ENCODE data around the gene KRTAP9-9. TPM values are rescaled to one million over a fixed set of nuclear protein-coding genes. Genes with fewer than 3 reads are reported as not detected.

KRTAP9-9 gene
- total and polyA plus RNA-seq, 9 of the 15 experiments (the other 6 are each of a cell fraction or from before 2014, with no cell fraction given): not detected

DNA sequence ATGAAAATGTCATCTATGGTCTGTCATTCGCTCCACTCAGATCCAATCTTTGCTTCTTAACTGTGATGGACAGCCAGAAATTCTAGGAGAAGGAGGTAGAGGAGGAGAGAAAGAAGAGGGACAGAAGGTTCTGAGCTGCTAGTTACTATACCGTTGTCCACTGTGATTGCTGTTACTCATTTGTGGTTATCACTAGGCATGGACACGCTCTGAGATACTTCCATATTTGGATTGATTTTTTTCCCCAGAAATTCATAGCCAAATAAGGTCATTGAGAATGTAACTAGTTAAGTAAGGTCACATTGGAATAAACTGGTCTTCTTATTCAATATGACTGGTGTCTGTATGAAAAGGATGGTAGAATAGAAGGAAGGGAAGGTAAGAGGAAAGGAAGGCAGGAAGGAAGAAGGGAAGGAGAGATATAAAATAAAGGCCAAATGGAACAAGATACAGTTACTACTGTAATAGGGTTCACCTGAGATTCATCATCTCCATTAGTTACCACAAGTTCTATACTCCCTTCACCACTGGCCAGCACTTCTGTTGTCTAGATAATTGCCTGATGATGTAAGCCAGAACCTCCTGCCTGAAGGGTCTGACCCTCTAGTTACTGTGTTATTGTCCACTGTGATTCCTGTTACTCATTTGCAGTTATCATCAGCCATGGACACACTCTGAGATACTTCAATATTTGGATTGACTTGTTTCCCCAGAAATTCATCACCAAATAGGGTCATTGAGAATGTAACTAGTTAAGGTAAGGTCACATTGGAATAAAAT is 23.2 kb downstream of the KRTAP9-9 start (continued):
- TF ChIP-seq, protein P1, sequence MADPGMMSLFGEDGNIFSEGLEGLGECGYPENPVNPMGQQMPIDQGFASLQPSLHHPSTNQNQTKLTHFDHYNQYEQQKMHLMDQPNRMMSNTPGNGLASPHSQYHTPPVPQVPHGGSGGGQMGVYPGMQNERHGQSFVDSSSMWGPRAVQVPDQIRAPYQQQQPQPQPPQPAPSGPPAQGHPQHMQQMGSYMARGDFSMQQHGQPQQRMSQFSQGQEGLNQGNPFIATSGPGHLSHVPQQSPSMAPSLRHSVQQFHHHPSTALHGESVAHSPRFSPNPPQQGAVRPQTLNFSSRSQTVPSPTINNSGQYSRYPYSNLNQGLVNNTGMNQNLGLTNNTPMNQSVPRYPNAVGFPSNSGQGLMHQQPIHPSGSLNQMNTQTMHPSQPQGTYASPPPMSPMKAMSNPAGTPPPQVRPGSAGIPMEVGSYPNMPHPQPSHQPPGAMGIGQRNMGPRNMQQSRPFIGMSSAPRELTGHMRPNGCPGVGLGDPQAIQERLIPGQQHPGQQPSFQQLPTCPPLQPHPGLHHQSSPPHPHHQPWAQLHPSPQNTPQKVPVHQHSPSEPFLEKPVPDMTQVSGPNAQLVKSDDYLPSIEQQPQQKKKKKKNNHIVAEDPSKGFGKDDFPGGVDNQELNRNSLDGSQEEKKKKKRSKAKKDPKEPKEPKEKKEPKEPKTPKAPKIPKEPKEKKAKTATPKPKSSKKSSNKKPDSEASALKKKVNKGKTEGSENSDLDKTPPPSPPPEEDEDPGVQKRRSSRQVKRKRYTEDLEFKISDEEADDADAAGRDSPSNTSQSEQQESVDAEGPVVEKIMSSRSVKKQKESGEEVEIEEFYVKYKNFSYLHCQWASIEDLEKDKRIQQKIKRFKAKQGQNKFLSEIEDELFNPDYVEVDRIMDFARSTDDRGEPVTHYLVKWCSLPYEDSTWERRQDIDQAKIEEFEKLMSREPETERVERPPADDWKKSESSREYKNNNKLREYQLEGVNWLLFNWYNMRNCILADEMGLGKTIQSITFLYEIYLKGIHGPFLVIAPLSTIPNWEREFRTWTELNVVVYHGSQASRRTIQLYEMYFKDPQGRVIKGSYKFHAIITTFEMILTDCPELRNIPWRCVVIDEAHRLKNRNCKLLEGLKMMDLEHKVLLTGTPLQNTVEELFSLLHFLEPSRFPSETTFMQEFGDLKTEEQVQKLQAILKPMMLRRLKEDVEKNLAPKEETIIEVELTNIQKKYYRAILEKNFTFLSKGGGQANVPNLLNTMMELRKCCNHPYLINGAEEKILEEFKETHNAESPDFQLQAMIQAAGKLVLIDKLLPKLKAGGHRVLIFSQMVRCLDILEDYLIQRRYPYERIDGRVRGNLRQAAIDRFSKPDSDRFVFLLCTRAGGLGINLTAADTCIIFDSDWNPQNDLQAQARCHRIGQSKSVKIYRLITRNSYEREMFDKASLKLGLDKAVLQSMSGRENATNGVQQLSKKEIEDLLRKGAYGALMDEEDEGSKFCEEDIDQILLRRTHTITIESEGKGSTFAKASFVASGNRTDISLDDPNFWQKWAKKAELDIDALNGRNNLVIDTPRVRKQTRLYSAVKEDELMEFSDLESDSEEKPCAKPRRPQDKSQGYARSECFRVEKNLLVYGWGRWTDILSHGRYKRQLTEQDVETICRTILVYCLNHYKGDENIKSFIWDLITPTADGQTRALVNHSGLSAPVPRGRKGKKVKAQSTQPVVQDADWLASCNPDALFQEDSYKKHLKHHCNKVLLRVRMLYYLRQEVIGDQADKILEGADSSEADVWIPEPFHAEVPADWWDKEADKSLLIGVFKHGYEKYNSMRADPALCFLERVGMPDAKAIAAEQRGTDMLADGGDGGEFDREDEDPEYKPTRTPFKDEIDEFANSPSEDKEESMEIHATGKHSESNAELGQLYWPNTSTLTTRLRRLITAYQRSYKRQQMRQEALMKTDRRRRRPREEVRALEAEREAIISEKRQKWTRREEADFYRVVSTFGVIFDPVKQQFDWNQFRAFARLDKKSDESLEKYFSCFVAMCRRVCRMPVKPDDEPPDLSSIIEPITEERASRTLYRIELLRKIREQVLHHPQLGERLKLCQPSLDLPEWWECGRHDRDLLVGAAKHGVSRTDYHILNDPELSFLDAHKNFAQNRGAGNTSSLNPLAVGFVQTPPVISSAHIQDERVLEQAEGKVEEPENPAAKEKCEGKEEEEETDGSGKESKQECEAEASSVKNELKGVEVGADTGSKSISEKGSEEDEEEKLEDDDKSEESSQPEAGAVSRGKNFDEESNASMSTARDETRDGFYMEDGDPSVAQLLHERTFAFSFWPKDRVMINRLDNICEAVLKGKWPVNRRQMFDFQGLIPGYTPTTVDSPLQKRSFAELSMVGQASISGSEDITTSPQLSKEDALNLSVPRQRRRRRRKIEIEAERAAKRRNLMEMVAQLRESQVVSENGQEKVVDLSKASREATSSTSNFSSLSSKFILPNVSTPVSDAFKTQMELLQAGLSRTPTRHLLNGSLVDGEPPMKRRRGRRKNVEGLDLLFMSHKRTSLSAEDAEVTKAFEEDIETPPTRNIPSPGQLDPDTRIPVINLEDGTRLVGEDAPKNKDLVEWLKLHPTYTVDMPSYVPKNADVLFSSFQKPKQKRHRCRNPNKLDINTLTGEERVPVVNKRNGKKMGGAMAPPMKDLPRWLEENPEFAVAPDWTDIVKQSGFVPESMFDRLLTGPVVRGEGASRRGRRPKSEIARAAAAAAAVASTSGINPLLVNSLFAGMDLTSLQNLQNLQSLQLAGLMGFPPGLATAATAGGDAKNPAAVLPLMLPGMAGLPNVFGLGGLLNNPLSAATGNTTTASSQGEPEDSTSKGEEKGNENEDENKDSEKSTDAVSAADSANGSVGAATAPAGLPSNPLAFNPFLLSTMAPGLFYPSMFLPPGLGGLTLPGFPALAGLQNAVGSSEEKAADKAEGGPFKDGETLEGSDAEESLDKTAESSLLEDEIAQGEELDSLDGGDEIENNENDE (IDR thresholded peaks at IDR 0.05; ENCODE audit: low read depth, low read length): no peak
